Measurements from ENCODE around the gene HOXD10. TPM values are rescaled to one million over a fixed set of nuclear protein-coding genes. Genes with fewer than 3 reads are reported as not detected.

Gene HOXD10
- total RNA-seq, 2 experiments from 2014 or later: not detected

GRCh38 chr2:176145085-176145969 is 28.7 kb downstream of the HOXD10 start:
- H3K27ac ChIP-seq (ENCODE audit: low read depth in 1 of 2, low read length in 2 of 2): no peak overlapping the region
- no peak overlapping the region for H3K27ac Mint-ChIP-seq
- intact Hi-C loops (cut with DNase I, micrococcal nuclease): no loop called here
- H3K36me3 Mint-ChIP-seq (ENCODE audit: low read depth): peaks cover 3% of the 10 kb centered on the region
- peaks cover 8% of the 10 kb centered on the region for H3K4me1 Mint-ChIP-seq (ENCODE audit: low read depth)
- peaks cover 97% of the 10 kb centered on the region for H3K27me3 Mint-ChIP-seq
- H3K4me1 ChIP-seq (ENCODE audit: insufficient read depth, low read length): peaks cover 15% of the 10 kb centered on the region
- no peaks in the 10 kb centered on the region for H3K36me3 ChIP-seq (ENCODE audit: insufficient read depth, low read length)
- no peak overlapping the region for H3K4me3 Mint-ChIP-seq
- TF ChIP-seq CTCF (IDR thresholded peaks at IDR 0.05): no peak
- CTCF ChIA-PET: no interaction called here
- ATAC-seq (ENCODE audit: poor library complexity) (no peak), DNase-seq (no peak)
- no peaks in the 10 kb centered on the region for H3K9me3 Mint-ChIP-seq
- no peak overlapping the region for H3K4me3 ChIP-seq (ENCODE audit: low read length)
- POLR2A ChIA-PET: no interaction called here
- peaks cover 0 to 39% of the 10 kb centered on the region in 2 experiments for H3K9me3 ChIP-seq (ENCODE audit: control insufficient read depth in 1 of 2, insufficient read depth in 1 of 2, low read length in 2 of 2)
- H3K27me3 ChIP-seq (ENCODE audit: control insufficient read depth in 1 of 2, insufficient read depth in 2 of 2, low read length in 2 of 2): peaks cover 90 to 98% of the 10 kb centered on the region in 2 experiments

GRCh38 chr2:176146101-176146500 is 29.5 kb downstream of the HOXD10 start:
- intact Hi-C loops (cut with DNase I, micrococcal nuclease): no loop called here
- DNase-seq (no peak), ATAC-seq (ENCODE audit: poor library complexity) (no peak)
- no peaks in the 10 kb centered on the region for H3K36me3 ChIP-seq (ENCODE audit: insufficient read depth, low read length)
- Mint-ChIP-seq H3K4me3 (no peak overlapping the region), H3K36me3 (ENCODE audit: low read depth) (peaks cover 2% of the 10 kb centered on the region), H3K27ac (no peak overlapping the region), H3K9me3 (no peaks in the 10 kb centered on the region), H3K27me3 (peaks cover 100% of the 10 kb centered on the region), H3K4me1 (ENCODE audit: low read depth) (peaks cover 4% of the 10 kb centered on the region)
- POLR2A ChIA-PET: no interaction called here
- H3K9me3 ChIP-seq (ENCODE audit: control insufficient read depth in 1 of 2, insufficient read depth in 1 of 2, low read length in 2 of 2): peaks cover 0 to 38% of the 10 kb centered on the region in 2 experiments
- H3K4me1 ChIP-seq (ENCODE audit: insufficient read depth, low read length): peaks cover 8% of the 10 kb centered on the region
- no peak overlapping the region for H3K4me3 ChIP-seq (ENCODE audit: low read length)
- H3K27me3 ChIP-seq (ENCODE audit: control insufficient read depth in 1 of 2, insufficient read depth in 2 of 2, low read length in 2 of 2): peaks cover 90 to 98% of the 10 kb centered on the region in 2 experiments
- CTCF ChIA-PET: no interaction called here
- TF ChIP-seq CTCF (IDR thresholded peaks at IDR 0.05): no peak
- no peak overlapping the region for H3K27ac ChIP-seq (ENCODE audit: low read depth in 1 of 2, low read length in 2 of 2)

- no peak overlapping the region for H3K27ac Mint-ChIP-seq
- no peaks in the 10 kb centered on the region for H3K36me3 Mint-ChIP-seq (ENCODE audit: low read depth)
- Histone ChIP-seq H3K9me3 (ENCODE audit: control insufficient read depth in 1 of 2, insufficient read depth in 1 of 2, low read length in 2 of 2) (peaks cover 0 to 41% of the 10 kb centered on the region in 2 experiments), H3K27me3 (ENCODE audit: control insufficient read depth in 1 of 2, insufficient read depth in 2 of 2, low read length in 2 of 2) (peaks cover 89 to 98% of the 10 kb centered on the region in 2 experiments), H3K4me1 (ENCODE audit: insufficient read depth, low read length) (peaks cover 8% of the 10 kb centered on the region), H3K27ac (ENCODE audit: low read depth in 1 of 2, low read length in 2 of 2) (no peak overlapping the region), H3K36me3 (ENCODE audit: insufficient read depth, low read length) (no peaks in the 10 kb centered on the region), H3K4me3 (ENCODE audit: low read length) (no peak overlapping the region)
- H3K4me1 Mint-ChIP-seq (ENCODE audit: low read depth): no peaks in the 10 kb centered on the region
- TF ChIP-seq CTCF (IDR thresholded peaks at IDR 0.05): no peak
- no peak overlapping the region for H3K4me3 Mint-ChIP-seq
- no peaks in the 10 kb centered on the region for H3K9me3 Mint-ChIP-seq
- no peak for ATAC-seq (ENCODE audit: poor library complexity)
- ChIA-PET CTCF (no interaction called here), POLR2A (no interaction called here)
- peaks cover 100% of the 10 kb centered on the region for H3K27me3 Mint-ChIP-seq
- no peak for DNase-seq
- intact Hi-C loops (cut with DNase I, micrococcal nuclease): no loop called here
These were observed 30.1 kb downstream of the HOXD10 start for GRCh38 chr2:176146645-176147044.
